ENCODE data around the gene CSMD2.

The CSMD2 gene

GRCh38 chr1:33970148-33970825 is 194.7 kb downstream of the CSMD2 start:
- Histone ChIP-seq H2AFZ (ENCODE audit: low read length) (no peak overlapping the region), H3K9me2 (replicated peaks; ENCODE audit: low read depth, low read length) (no peaks in the 10 kb centered on the region), H3K4me3 (ENCODE audit: low read length, poor library complexity, severe bottlenecking) (no peak overlapping the region), H3K9me3 (ENCODE audit: insufficient read depth, low read depth, low read length) (no peaks in the 10 kb centered on the region), H3K4me2 (ENCODE audit: low read depth, low read length, poor library complexity, severe bottlenecking) (no peak overlapping the region), H3F3A (ENCODE audit: low read depth) (no peaks in the 10 kb centered on the region), H3K36me3 (ENCODE audit: insufficient read depth, low read length) (no peaks in the 10 kb centered on the region), H3K9ac (ENCODE audit: low read depth, low read length, poor library complexity, severe bottlenecking) (no peak overlapping the region), H3K79me2 (ENCODE audit: insufficient read depth, low read length) (no peaks in the 10 kb centered on the region), H4K20me1 (ENCODE audit: insufficient read depth, low read length, poor library complexity, severe bottlenecking) (no peaks in the 10 kb centered on the region), H3K4me1 (ENCODE audit: insufficient read depth, low read length, poor library complexity, severe bottlenecking) (no peaks in the 10 kb centered on the region), H3K27me3 (ENCODE audit: insufficient read depth, low read length, poor library complexity, severe bottlenecking) (no peaks in the 10 kb centered on the region)
- no peak for TF ChIP-seq EZH2phosphoT487 (IDR thresholded peaks at IDR 0.05; ENCODE audit: borderline replicate concordance)

- Histone ChIP-seq H3K79me2 (ENCODE audit: insufficient read depth, low read length) (no peaks in the 10 kb centered on the region), H4K20me1 (ENCODE audit: insufficient read depth, low read length, poor library complexity, severe bottlenecking) (no peaks in the 10 kb centered on the region), H3K27me3 (ENCODE audit: insufficient read depth, low read length, poor library complexity, severe bottlenecking) (no peaks in the 10 kb centered on the region), H3K4me3 (ENCODE audit: low read length, poor library complexity, severe bottlenecking) (no peak overlapping the region), H3K9me2 (replicated peaks; ENCODE audit: low read depth, low read length) (no peaks in the 10 kb centered on the region), H2AFZ (ENCODE audit: low read length) (no peak overlapping the region), H3K9ac (ENCODE audit: low read depth, low read length, poor library complexity, severe bottlenecking) (no peak overlapping the region), H3K4me1 (ENCODE audit: insufficient read depth, low read length, poor library complexity, severe bottlenecking) (no peaks in the 10 kb centered on the region), H3K4me2 (ENCODE audit: low read depth, low read length, poor library complexity, severe bottlenecking) (no peak overlapping the region), H3F3A (ENCODE audit: low read depth) (no peaks in the 10 kb centered on the region), H3K36me3 (ENCODE audit: insufficient read depth, low read length) (no peaks in the 10 kb centered on the region), H3K9me3 (ENCODE audit: insufficient read depth, low read depth, low read length) (no peaks in the 10 kb centered on the region)
- TF ChIP-seq EZH2phosphoT487 (IDR thresholded peaks at IDR 0.05; ENCODE audit: borderline replicate concordance): no peak
- no peak for TF ChIP-seq CTCF (conservative IDR thresholded peaks at IDR 0.05; ENCODE audit: low read length)
Observed at GRCh38 chr1:33966346-33967141, 198.5 kb downstream of the CSMD2 start.

- Histone ChIP-seq H3K27me3 (ENCODE audit: insufficient read depth, low read length, poor library complexity, severe bottlenecking) (no peaks in the 10 kb centered on the region), H3K9ac (ENCODE audit: low read depth, low read length, poor library complexity, severe bottlenecking) (no peak overlapping the region)
Observed at GRCh38 chr1:33965086-33965485, 199.9 kb downstream of the CSMD2 start.

More at GRCh38 chr1:33965086-33965485, 199.9 kb downstream of the CSMD2 start:
- H3K4me3 ChIP-seq (ENCODE audit: low read length, poor library complexity, severe bottlenecking): no peak overlapping the region
- H3K36me3 ChIP-seq (ENCODE audit: insufficient read depth, low read length): no peaks in the 10 kb centered on the region
- no peak overlapping the region for H2AFZ ChIP-seq (ENCODE audit: low read length)
- TF ChIP-seq CTCF (conservative IDR thresholded peaks at IDR 0.05; ENCODE audit: low read length) (no peak), EZH2phosphoT487 (IDR thresholded peaks at IDR 0.05; ENCODE audit: borderline replicate concordance) (no peak)
- H3F3A ChIP-seq (ENCODE audit: low read depth): no peaks in the 10 kb centered on the region
- H4K20me1 ChIP-seq (ENCODE audit: insufficient read depth, low read length, poor library complexity, severe bottlenecking): no peaks in the 10 kb centered on the region
- no peaks in the 10 kb centered on the region for H3K79me2 ChIP-seq (ENCODE audit: insufficient read depth, low read length)
- no peaks in the 10 kb centered on the region for H3K4me1 ChIP-seq (ENCODE audit: insufficient read depth, low read length, poor library complexity, severe bottlenecking)
- no peak overlapping the region for H3K4me2 ChIP-seq (ENCODE audit: low read depth, low read length, poor library complexity, severe bottlenecking)
- H3K9me2 ChIP-seq (replicated peaks; ENCODE audit: low read depth, low read length): no peaks in the 10 kb centered on the region
- H3K9me3 ChIP-seq (ENCODE audit: insufficient read depth, low read depth, low read length): no peaks in the 10 kb centered on the region
